Activated T-cell treated with anti-CD3 and anti-CD28 coated beads for 1 hour (primary cell): ENCODE data around the gene XIAP.
"Not testable (repeated sequence)": the region's sequence is repeated elsewhere in the genome, so short reads cannot be mapped to it uniquely, and the experiment has no call there.

Source experiments
- DNase-seq: peaks from one replicate; pipeline ENCODE4 v3.0.0-alpha.2; 2020; ENCODE audit warnings: low read depth

XIAP gene

GRCh38 chrX:123876177-123876576 is 16.3 kb downstream of the XIAP start:
- no peak for DNase-seq

GRCh38 chrX:123876844-123877243 is 17.0 kb downstream of the XIAP start:
- DNase-seq = no peak

GRCh38 chrX:123878252-123878721 is 18.4 kb downstream of the XIAP start:
- no peak for DNase-seq

GRCh38 chrX:123881330-123881729 is 21.5 kb downstream of the XIAP start:
- no peak for DNase-seq

- DNase-seq = no peak
Measured at GRCh38 chrX:123882391-123882790, 22.5 kb downstream of the XIAP start.

GRCh38 chrX:123884809-123885408 is 25.1 kb downstream of the XIAP start:
- no peak for DNase-seq

- no peak for DNase-seq
Measured at GRCh38 chrX:123899701-123900100, 39.8 kb downstream of the XIAP start.

- DNase-seq = not testable (repeated sequence)
Measured at GRCh38 chrX:123903261-123903660, 43.4 kb downstream of the XIAP start.

- DNase-seq = no peak
Measured at GRCh38 chrX:123905332-123905731, 45.5 kb downstream of the XIAP start.

GRCh38 chrX:123906557-123907316 is 46.9 kb downstream of the XIAP start:
- DNase-seq = no peak

- DNase-seq = no peak
Measured at GRCh38 chrX:123909523-123909922, 49.7 kb downstream of the XIAP start.

- no peak for DNase-seq
Measured at GRCh38 chrX:123917069-123917468, 57.2 kb downstream of the XIAP start.

- DNase-seq = no peak
Measured at GRCh38 chrX:123918106-123918721, 58.4 kb downstream of the XIAP start.

GRCh38 chrX:123920105-123920785 is 60.4 kb downstream of the XIAP start:
- DNase-seq = no peak

GRCh38 chrX:123923211-123923610 is 63.4 kb downstream of the XIAP start:
- no peak for DNase-seq

- DNase-seq = no peak
Measured at GRCh38 chrX:123924186-123924585, 64.3 kb downstream of the XIAP start.

GRCh38 chrX:123927845-123928244 is 68.0 kb downstream of the XIAP start:
- DNase-seq = no peak

- not testable (repeated sequence) for DNase-seq
Measured at GRCh38 chrX:123932055-123932454, 72.2 kb downstream of the XIAP start.

- no peak for DNase-seq
Measured at GRCh38 chrX:123943074-123943473, 83.2 kb downstream of the XIAP start.

GRCh38 chrX:123943488-123943887 is 83.6 kb downstream of the XIAP start:
- no peak for DNase-seq

GRCh38 chrX:123949846-123950245 is 90.0 kb downstream of the XIAP start:
- DNase-seq = no peak

- DNase-seq = peak; percentile 2
Measured at GRCh38 chrX:123959281-123960063, 99.6 kb downstream of the XIAP start.
